Gastrocnemius medialis (tissue), 4 donors: ENCODE measurements around the gene MRM2. TPM values are rescaled to one million over a fixed set of nuclear protein-coding genes. Genes with fewer than 3 reads are reported as not detected.
A peak's percentile ranks its signal among the peaks of the same experiment; 100 is the strongest.

ENCODE experiments used
- ATAC-seq, 2 donors: fragments of 150-250 bp; one replicate each; pipeline ENCODE4 v1.9.1; 2016
- DNase-seq, 2 donors: peaks; one replicate each; pipeline ENCODE4 v3.0.0-alpha.2; 2019
- H3K27ac ChIP-seq, 4 donors: fragments of 200-600 bp; sonication (generic); 1 replicate in 1 of 4; 2 replicates in 3 of 4; pipeline ENCODE4 v1.5.1; 2016 to 2018; ENCODE audit warnings: mild to moderate bottlenecking in 2 of 4, moderate library complexity in 1 of 4
- H3K27me3 ChIP-seq, 3 donors: fragments of 200-600 bp; sonication (generic) in 2 of 3; 1 replicate in 1 of 3; 2 replicates in 2 of 3; pipeline versions ENCODE4 v1.5.1 to v1.6.0; 2016 to 2019; ENCODE audit warnings: mild to moderate bottlenecking in 1 of 3, moderate library complexity in 1 of 3
- H3K36me3 ChIP-seq, 2 donors: fragments of 200-600 bp; sonication (generic) in 1 of 2; one replicate each; pipeline ENCODE4 v1.5.1; 2017 to 2018
- H3K4me1 ChIP-seq, 2 donors: fragments of 200-600 bp; sonication (generic) in 1 of 2; one replicate each; pipeline ENCODE4 v1.5.1; 2016 to 2017; ENCODE audit warnings: mild to moderate bottlenecking in 2 of 2
- H3K4me3 ChIP-seq, 4 donors: fragments of 200-600 bp; sonication (generic) in 3 of 4; 1 replicate in 1 of 4; 2 replicates in 3 of 4; pipeline ENCODE4 v1.5.1; 2016 to 2019; ENCODE audit warnings: mild to moderate bottlenecking in 2 of 4
- H3K9me3 ChIP-seq, 3 donors: fragments of 200-600 bp; sonication (generic) in 2 of 3; 1 replicate in 1 of 3; 2 replicates in 2 of 3; pipeline ENCODE4 v1.5.1; 2016 to 2019
- POLR2A ChIP-seq, 2 donors: fragments of 450-650 bp; IDR thresholded peaks; one replicate each; pipeline ENCODE4 v1.6.1; 2017; ENCODE audit warnings: antibody characterized with exemption in 2 of 2, mild to moderate bottlenecking in 2 of 2, moderate library complexity in 2 of 2
- in situ Hi-C, 4 donors: fragments of 200-750 bp; cut with MboI; loops; one replicate each; pipeline versions ENCODE4 v1.15.0 to v1.8.0; 2017; ENCODE audit warnings: low sequenced_read_pairs in 4 of 4
- intact Hi-C: fragments of 100-400 bp; cut with DNase I; formaldehyde crosslinking; loops from one replicate; pipeline ENCODE4 v1.15.1; 2023; ENCODE audit warnings: low total_unique reads
- total RNA-seq, 4 donors: library from RNA; depleted of rRNA; stranded (reverse); fragments of >200 nt; gene quantifications; one replicate each; pipeline versions ENCODE4 v1.1.0 to v1.2.3, GENCODE V29; 2016
- TF ChIP-seq, protein P1 (sequence below), 5 experiments: fragments of 450-650 bp in 3 of 5; fragments of 200-600 bp in 2 of 5; sonication (generic) in 2 of 5; IDR thresholded peaks in 4 of 5; conservative IDR thresholded peaks in 1 of 5; 1 replicate in 4 of 5; 2 replicates in 1 of 5; pipeline ENCODE4 v1.5.1; 2016 to 2019; ENCODE audit warnings: antibody characterized with exemption in 5 of 5, mild to moderate bottlenecking in 3 of 5, moderate library complexity in 3 of 5

MRM2 gene
- total RNA-seq, 4 donors from 2014 or later = 14.1 to 41.7 (median 16.9) TPM

GRCh38 chr7:2201686-2202360, 40.2 kb downstream of the MRM2 start:
- Histone ChIP-seq H3K27me3 (no peaks in the 10 kb centered on the region), H3K36me3 (no peaks in the 10 kb centered on the region), H3K4me3 (no peak overlapping the region), H3K9me3 (no peaks in the 10 kb centered on the region), H3K27ac (no peak overlapping the region), H3K4me1 (peaks cover 6 to 10% of the 10 kb centered on the region in 2 donors)
- intact Hi-C loops (no loop called here), in situ Hi-C loops (loop anchor here in 2 of 4 donors (25.0 kb wide), 2 partner anchors 540 to 615 kb away; partner anchors contain the start of gene ELFN1 (in 1 of the 2))
- DNase-seq (peak in 1 of 2 donors; percentile 8), ATAC-seq (no peak)
- no peak for TF ChIP-seq POLR2A (IDR thresholded peaks at IDR 0.05)
- TF ChIP-seq, protein P1, sequence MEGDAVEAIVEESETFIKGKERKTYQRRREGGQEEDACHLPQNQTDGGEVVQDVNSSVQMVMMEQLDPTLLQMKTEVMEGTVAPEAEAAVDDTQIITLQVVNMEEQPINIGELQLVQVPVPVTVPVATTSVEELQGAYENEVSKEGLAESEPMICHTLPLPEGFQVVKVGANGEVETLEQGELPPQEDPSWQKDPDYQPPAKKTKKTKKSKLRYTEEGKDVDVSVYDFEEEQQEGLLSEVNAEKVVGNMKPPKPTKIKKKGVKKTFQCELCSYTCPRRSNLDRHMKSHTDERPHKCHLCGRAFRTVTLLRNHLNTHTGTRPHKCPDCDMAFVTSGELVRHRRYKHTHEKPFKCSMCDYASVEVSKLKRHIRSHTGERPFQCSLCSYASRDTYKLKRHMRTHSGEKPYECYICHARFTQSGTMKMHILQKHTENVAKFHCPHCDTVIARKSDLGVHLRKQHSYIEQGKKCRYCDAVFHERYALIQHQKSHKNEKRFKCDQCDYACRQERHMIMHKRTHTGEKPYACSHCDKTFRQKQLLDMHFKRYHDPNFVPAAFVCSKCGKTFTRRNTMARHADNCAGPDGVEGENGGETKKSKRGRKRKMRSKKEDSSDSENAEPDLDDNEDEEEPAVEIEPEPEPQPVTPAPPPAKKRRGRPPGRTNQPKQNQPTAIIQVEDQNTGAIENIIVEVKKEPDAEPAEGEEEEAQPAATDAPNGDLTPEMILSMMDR (IDR thresholded peaks at IDR 0.05 in 4 of 5, conservative IDR thresholded peaks at IDR 0.05 in 1 of 5) = no peak

- Histone ChIP-seq H3K27ac (no peak overlapping the region), H3K27me3 (no peaks in the 10 kb centered on the region), H3K9me3 (no peaks in the 10 kb centered on the region), H3K36me3 (no peaks in the 10 kb centered on the region), H3K4me1 (peaks cover 13 to 17% of the 10 kb centered on the region in 2 donors), H3K4me3 (no peak overlapping the region)
- in situ Hi-C loops = loop anchor here in 2 of 4 donors (25.0 kb wide), 2 partner anchors 539 to 614 kb away; partner anchors contain the start of gene ELFN1 (in 1 of the 2)
- ATAC-seq (no peak), DNase-seq (no peak)
- intact Hi-C loops = no loop called here
- TF ChIP-seq POLR2A (IDR thresholded peaks at IDR 0.05) = no peak
- TF ChIP-seq, protein P1 (IDR thresholded peaks at IDR 0.05 in 4 of 5, conservative IDR thresholded peaks at IDR 0.05 in 1 of 5) = no peak
Measured at GRCh38 chr7:2201128-2201527, 40.9 kb downstream of the MRM2 start.

- in situ Hi-C loops = loop anchor here in 2 of 4 donors (25.0 kb wide), 2 partner anchors 538 to 613 kb away; partner anchors contain the start of gene ELFN1 (in 1 of the 2)
- TF ChIP-seq, protein P1 (IDR thresholded peaks at IDR 0.05 in 4 of 5, conservative IDR thresholded peaks at IDR 0.05 in 1 of 5) = no peak
- TF ChIP-seq POLR2A (IDR thresholded peaks at IDR 0.05) = no peak
- intact Hi-C loops = no loop called here
- no peaks in the 10 kb centered on the region for H3K27me3 ChIP-seq
- H3K36me3 ChIP-seq = no peaks in the 10 kb centered on the region
- no peak for DNase-seq
- H3K4me1 ChIP-seq = peaks cover 19 to 22% of the 10 kb centered on the region in 2 donors
- H3K4me3 ChIP-seq = no peak overlapping the region
- H3K27ac ChIP-seq = no peak overlapping the region
- H3K9me3 ChIP-seq = no peaks in the 10 kb centered on the region
- ATAC-seq = no peak
Measured at GRCh38 chr7:2200584-2200980, 41.4 kb downstream of the MRM2 start.

DNA sequence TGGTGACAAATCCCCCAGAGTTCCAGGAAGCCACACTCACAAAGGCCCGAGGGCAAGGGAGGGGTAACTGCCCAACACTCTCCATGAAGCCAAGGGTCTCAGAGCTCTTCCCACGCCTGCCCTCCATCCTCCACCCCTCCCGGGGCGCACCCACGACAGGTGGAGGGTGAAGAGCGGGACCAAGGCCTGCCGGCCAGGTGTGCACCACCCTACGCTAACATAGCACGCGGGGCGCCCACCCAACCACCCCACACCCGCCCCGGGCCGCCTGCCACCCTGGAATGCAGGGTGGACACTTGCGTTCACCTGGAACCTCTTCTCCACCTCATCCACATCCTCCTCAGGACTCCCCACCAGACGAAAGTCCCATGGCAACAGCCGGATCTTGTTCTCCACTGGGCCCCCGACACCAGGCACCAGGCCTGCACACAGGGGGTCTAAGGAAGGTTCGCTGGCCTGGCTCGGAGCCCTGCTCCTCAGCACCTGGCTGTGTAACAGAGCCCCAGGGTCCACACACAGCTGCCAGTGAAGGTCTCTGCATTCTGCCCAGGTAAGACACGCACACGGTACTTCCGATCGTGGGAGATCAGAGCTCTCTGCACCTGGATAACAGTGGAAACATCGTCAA, 41.9 kb downstream of the MRM2 start:
- DNase-seq (no peak), ATAC-seq (no peak)
- Histone ChIP-seq H3K27me3 (no peaks in the 10 kb centered on the region), H3K4me3 (no peak overlapping the region), H3K36me3 (no peaks in the 10 kb centered on the region), H3K4me1 (peaks cover 24 to 27% of the 10 kb centered on the region in 2 donors), H3K27ac (no peak overlapping the region), H3K9me3 (no peaks in the 10 kb centered on the region)
- intact Hi-C loops (loop anchor here (10.0 kb wide), 1 partner anchor 625 kb away; the partner anchor contains the start of gene PSMG3), in situ Hi-C loops (loop anchor here in 2 of 4 donors (25.0 kb wide), 2 partner anchors 538 to 613 kb away; partner anchors contain the start of gene ELFN1 (in 1 of the 2))
- TF ChIP-seq POLR2A (IDR thresholded peaks at IDR 0.05) = no peak
- TF ChIP-seq, protein P1 (IDR thresholded peaks at IDR 0.05 in 4 of 5, conservative IDR thresholded peaks at IDR 0.05 in 1 of 5) = no peak
